ENCODE results near the gene KCTD17.

- TF ChIP-seq CTCF (IDR thresholded peaks at IDR 0.05; ENCODE audit: borderline replicate concordance, extremely low read depth, low read length, poor library complexity, severe bottlenecking), result no peak
- no peak for TF ChIP-seq EZH2 (IDR thresholded peaks at IDR 0.05; ENCODE audit: borderline replicate concordance, low read depth, low read length, severe bottlenecking)
Measured at GRCh38 chr22:37067428-37067827, 15.9 kb downstream of the KCTD17 start.
